NT2/D1 (cell line): Measurements from ENCODE around the gene DHX36.

Experiments used
- YY1 ChIP-seq: IDR thresholded peaks from 2 replicates; pipeline ENCODE4 v1.6.1; 2011; ENCODE audit not compliant: insufficient read length, insufficient read depth
- ZNF274 ChIP-seq: IDR thresholded peaks from 2 replicates; pipeline ENCODE4 v1.6.1; 2011; ENCODE audit warnings: mild to moderate bottlenecking, low read depth, low read length

DNA sequence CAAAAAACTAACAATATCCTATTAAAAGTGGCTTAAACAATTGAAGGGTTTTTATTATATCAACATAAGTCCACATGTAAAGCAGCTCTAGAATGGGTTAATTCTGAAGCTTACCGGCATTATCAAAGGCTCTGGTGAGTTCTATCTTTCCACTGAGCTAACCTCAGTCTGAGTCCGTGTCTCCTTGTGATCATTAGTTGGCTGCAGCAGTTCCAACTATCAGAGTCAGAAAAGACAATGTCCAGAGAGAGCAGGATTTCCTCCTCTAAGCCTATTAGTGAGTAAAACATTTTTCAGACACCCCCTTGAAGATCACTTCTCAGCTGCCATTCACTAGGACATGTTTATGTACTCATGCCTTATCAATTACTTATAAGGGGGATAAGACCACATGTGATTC, 49.9 kb downstream of the DHX36 start:
- TF ChIP-seq ZNF274 (no peak), YY1 (no peak)
